Measurements from ENCODE around the gene PLCD1.
"Not testable (repeated sequence)": the region's sequence is repeated elsewhere in the genome, so short reads cannot be mapped to it uniquely, and the experiment has no call there.

PLCD1 gene

GRCh38 chr3:37981348-37981664 lies 48.1 kb downstream of the PLCD1 start:
- DNase-seq (ENCODE audit: low spot score), result no peak
- no peak for TF ChIP-seq CTCF (IDR thresholded peaks at IDR 0.05; ENCODE audit: borderline replicate concordance, control extremely low read depth, extremely low read depth, insufficient read depth, missing control alignments)

GRCh38 chr3:37980462-37981347 lies 48.7 kb downstream of the PLCD1 start:
- DNase-seq (ENCODE audit: low spot score), result no peak
- in situ Hi-C loops (cut with MboI; ENCODE audit: low sequenced_read_pairs, unreplicated experiment), result no loop called here
- TF ChIP-seq CTCF (IDR thresholded peaks at IDR 0.05; ENCODE audit: borderline replicate concordance, control extremely low read depth, extremely low read depth, insufficient read depth, missing control alignments), result no peak

More at GRCh38 chr3:37981348-37981664, 48.1 kb downstream of the PLCD1 start:
- in situ Hi-C loops (cut with MboI; ENCODE audit: low sequenced_read_pairs, unreplicated experiment), result no loop called here

GRCh38 chr3:37979541-37980461 lies 49.6 kb downstream of the PLCD1 start:
- TF ChIP-seq CTCF (IDR thresholded peaks at IDR 0.05; ENCODE audit: borderline replicate concordance, control extremely low read depth, extremely low read depth, insufficient read depth, missing control alignments), result no peak
- no peak for DNase-seq (ENCODE audit: low spot score)
- in situ Hi-C loops (cut with MboI; ENCODE audit: low sequenced_read_pairs, unreplicated experiment), result loop anchor here (10.0 kb wide), 1 partner anchor 125 kb away; no protein-coding TSS in a partner anchor

GRCh38 chr3:37974121-37975083 lies 55.0 kb downstream of the PLCD1 start:
- peak; percentile 82 for DNase-seq (ENCODE audit: low spot score)
- TF ChIP-seq CTCF (IDR thresholded peaks at IDR 0.05; ENCODE audit: borderline replicate concordance, control extremely low read depth, extremely low read depth, insufficient read depth, missing control alignments), result peak; percentile 92
- in situ Hi-C loops (cut with MboI; ENCODE audit: low sequenced_read_pairs, unreplicated experiment), result loop anchor here (10.0 kb wide), 1 partner anchor 120 kb away; no protein-coding TSS in a partner anchor

GRCh38 chr3:37973246-37974054 lies 56.0 kb downstream of the PLCD1 start:
- in situ Hi-C loops (cut with MboI; ENCODE audit: low sequenced_read_pairs, unreplicated experiment), result loop anchor here (10.0 kb wide), 1 partner anchor 119 kb away; no protein-coding TSS in a partner anchor

GRCh38 chr3:37972056-37972455 lies 57.4 kb downstream of the PLCD1 start:
- in situ Hi-C loops (cut with MboI; ENCODE audit: low sequenced_read_pairs, unreplicated experiment), result loop anchor here (10.0 kb wide), 1 partner anchor 117 kb away; no protein-coding TSS in a partner anchor
- DNase-seq (ENCODE audit: low spot score), result not testable (repeated sequence)

More at GRCh38 chr3:37973246-37974054, 56.0 kb downstream of the PLCD1 start:
- no peak for DNase-seq (ENCODE audit: low spot score)
- no peak for TF ChIP-seq CTCF (IDR thresholded peaks at IDR 0.05; ENCODE audit: borderline replicate concordance, control extremely low read depth, extremely low read depth, insufficient read depth, missing control alignments)

Data from GM13976 (cell line).